Measurements from ENCODE around the gene PPARD.

Gene PPARD

DNA sequence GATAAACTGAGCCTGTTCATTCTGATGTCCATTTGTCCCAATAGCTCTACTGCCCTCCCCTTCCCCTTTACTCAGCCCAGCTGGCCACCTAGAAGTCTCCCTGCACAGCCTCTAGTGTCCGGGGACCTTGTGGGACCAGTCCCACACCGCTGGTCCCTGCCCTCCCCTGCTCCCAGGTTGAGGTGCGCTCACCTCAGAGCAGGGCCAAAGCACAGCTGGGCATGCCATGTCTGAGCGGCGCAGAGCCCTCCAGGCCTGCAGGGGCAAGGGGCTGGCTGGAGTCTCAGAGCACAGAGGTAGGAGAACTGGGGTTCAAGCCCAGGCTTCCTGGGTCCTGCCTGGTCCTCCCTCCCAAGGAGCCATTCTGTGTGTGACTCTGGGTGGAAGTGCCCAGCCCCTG, 85.1 kb downstream of the PPARD start:
- no peak overlapping the region for H3K4me2 ChIP-seq (ENCODE audit: low read depth, low read length, poor library complexity, severe bottlenecking)
- H3K9me3 ChIP-seq (ENCODE audit: insufficient read depth, low read depth, low read length): peaks cover 4% of the 10 kb centered on the region; the same call in 1 of the 2 replicates
- no peak for TF ChIP-seq EZH2phosphoT487 (IDR thresholded peaks at IDR 0.05; ENCODE audit: borderline replicate concordance)
- TF ChIP-seq, protein P1, sequence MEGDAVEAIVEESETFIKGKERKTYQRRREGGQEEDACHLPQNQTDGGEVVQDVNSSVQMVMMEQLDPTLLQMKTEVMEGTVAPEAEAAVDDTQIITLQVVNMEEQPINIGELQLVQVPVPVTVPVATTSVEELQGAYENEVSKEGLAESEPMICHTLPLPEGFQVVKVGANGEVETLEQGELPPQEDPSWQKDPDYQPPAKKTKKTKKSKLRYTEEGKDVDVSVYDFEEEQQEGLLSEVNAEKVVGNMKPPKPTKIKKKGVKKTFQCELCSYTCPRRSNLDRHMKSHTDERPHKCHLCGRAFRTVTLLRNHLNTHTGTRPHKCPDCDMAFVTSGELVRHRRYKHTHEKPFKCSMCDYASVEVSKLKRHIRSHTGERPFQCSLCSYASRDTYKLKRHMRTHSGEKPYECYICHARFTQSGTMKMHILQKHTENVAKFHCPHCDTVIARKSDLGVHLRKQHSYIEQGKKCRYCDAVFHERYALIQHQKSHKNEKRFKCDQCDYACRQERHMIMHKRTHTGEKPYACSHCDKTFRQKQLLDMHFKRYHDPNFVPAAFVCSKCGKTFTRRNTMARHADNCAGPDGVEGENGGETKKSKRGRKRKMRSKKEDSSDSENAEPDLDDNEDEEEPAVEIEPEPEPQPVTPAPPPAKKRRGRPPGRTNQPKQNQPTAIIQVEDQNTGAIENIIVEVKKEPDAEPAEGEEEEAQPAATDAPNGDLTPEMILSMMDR (conservative IDR thresholded peaks at IDR 0.05; ENCODE audit: low read length): no peak
- no peak overlapping the region for H3K4me3 ChIP-seq (ENCODE audit: low read length, poor library complexity, severe bottlenecking)
- no peak overlapping the region for H3K9ac ChIP-seq (ENCODE audit: low read depth, low read length, poor library complexity, severe bottlenecking)
- no peaks in the 10 kb centered on the region for H3K4me1 ChIP-seq (ENCODE audit: insufficient read depth, low read length, poor library complexity, severe bottlenecking)
- H4K20me1 ChIP-seq (ENCODE audit: insufficient read depth, low read length, poor library complexity, severe bottlenecking): no peaks in the 10 kb centered on the region
- H3K36me3 ChIP-seq (ENCODE audit: insufficient read depth, low read length): no peaks in the 10 kb centered on the region
- H3K27me3 ChIP-seq (ENCODE audit: insufficient read depth, low read length, poor library complexity, severe bottlenecking): no peaks in the 10 kb centered on the region
- no peaks in the 10 kb centered on the region for H3K79me2 ChIP-seq (ENCODE audit: insufficient read depth, low read length)
- H3F3A ChIP-seq (ENCODE audit: low read depth): no peaks in the 10 kb centered on the region
- no peak overlapping the region for H2AFZ ChIP-seq (ENCODE audit: low read length)
- H3K9me2 ChIP-seq (replicated peaks; ENCODE audit: low read depth, low read length): no peaks in the 10 kb centered on the region

DNA sequence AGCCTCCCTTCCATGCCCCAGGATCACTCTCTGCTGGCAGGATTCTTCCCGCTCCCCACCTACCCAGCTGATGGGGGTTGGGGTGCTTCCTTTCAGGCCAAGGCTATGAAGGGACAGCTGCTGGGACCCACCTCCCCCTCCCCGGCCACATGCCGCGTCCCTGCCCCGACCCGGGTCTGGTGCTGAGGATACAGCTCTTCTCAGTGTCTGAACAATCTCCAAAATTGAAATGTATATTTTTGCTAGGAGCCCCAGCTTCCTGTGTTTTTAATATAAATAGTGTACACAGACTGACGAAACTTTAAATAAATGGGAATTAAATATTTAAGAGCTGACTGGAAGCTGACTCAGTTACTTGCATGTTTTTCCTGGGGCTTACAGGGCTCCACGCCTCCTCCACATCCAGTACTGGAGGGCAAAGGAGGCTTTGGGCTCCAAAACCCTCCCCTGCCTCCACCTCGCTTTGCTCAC, 85.5 kb downstream of the PPARD start:
- TF ChIP-seq EZH2phosphoT487 (IDR thresholded peaks at IDR 0.05; ENCODE audit: borderline replicate concordance): no peak
- TF ChIP-seq, protein P1 (conservative IDR thresholded peaks at IDR 0.05; ENCODE audit: low read length): no peak
- Histone ChIP-seq H3K4me3 (ENCODE audit: low read length, poor library complexity, severe bottlenecking) (no peak overlapping the region), H2AFZ (ENCODE audit: low read length) (no peak overlapping the region), H4K20me1 (ENCODE audit: insufficient read depth, low read length, poor library complexity, severe bottlenecking) (no peaks in the 10 kb centered on the region), H3K36me3 (ENCODE audit: insufficient read depth, low read length) (no peaks in the 10 kb centered on the region), H3F3A (ENCODE audit: low read depth) (no peaks in the 10 kb centered on the region), H3K79me2 (ENCODE audit: insufficient read depth, low read length) (no peaks in the 10 kb centered on the region), H3K27me3 (ENCODE audit: insufficient read depth, low read length, poor library complexity, severe bottlenecking) (no peaks in the 10 kb centered on the region), H3K4me1 (ENCODE audit: insufficient read depth, low read length, poor library complexity, severe bottlenecking) (no peaks in the 10 kb centered on the region), H3K9ac (ENCODE audit: low read depth, low read length, poor library complexity, severe bottlenecking) (no peak overlapping the region), H3K9me2 (replicated peaks; ENCODE audit: low read depth, low read length) (no peaks in the 10 kb centered on the region), H3K9me3 (ENCODE audit: insufficient read depth, low read depth, low read length) (peaks cover 4% of the 10 kb centered on the region; the same call in 1 of the 2 replicates), H3K4me2 (ENCODE audit: low read depth, low read length, poor library complexity, severe bottlenecking) (no peak overlapping the region)

DNA sequence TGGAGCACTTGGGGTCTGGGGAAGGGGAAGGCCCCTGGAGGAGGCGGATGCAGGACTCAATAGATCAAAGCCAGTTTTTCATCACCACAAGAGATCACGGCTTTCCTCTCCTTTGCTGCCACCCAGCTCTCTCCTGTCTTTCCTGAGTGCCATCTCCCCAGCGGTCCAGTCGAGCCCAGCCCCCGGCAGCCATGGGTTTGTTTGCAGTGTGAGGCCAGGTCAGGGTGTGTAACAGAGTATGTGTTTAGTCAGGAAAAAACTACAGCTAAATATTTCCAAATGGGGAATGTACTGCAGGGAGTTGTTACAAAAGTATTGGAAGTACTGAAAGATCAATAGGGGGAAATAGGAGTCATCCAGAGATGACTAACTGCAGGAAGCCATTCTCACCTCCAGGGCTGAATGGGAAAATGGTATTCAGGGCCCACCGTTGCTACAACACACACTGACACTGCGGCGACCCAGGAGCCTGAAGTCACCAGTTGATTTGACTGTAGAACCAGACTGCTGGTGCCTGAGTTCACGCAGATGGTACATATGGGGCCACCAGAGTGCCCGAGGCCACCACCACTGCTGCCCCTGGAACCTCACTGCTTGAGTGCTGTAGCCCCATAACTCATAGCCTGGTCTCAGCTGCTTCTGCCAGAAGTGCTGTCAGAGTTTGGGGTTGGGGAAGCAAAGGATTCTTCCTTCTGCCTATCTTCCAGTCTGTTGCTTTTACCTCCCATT, 86.2 kb downstream of the PPARD start:
- Histone ChIP-seq H3K4me1 (ENCODE audit: insufficient read depth, low read length, poor library complexity, severe bottlenecking) (no peaks in the 10 kb centered on the region), H3K9ac (ENCODE audit: low read depth, low read length, poor library complexity, severe bottlenecking) (no peak overlapping the region), H3K79me2 (ENCODE audit: insufficient read depth, low read length) (no peaks in the 10 kb centered on the region), H4K20me1 (ENCODE audit: insufficient read depth, low read length, poor library complexity, severe bottlenecking) (no peaks in the 10 kb centered on the region), H3K4me3 (ENCODE audit: low read length, poor library complexity, severe bottlenecking) (no peak overlapping the region), H3F3A (ENCODE audit: low read depth) (no peaks in the 10 kb centered on the region), H3K27me3 (ENCODE audit: insufficient read depth, low read length, poor library complexity, severe bottlenecking) (no peaks in the 10 kb centered on the region), H3K36me3 (ENCODE audit: insufficient read depth, low read length) (no peaks in the 10 kb centered on the region), H3K4me2 (ENCODE audit: low read depth, low read length, poor library complexity, severe bottlenecking) (no peak overlapping the region), H3K9me2 (replicated peaks; ENCODE audit: low read depth, low read length) (no peaks in the 10 kb centered on the region), H3K9me3 (ENCODE audit: insufficient read depth, low read depth, low read length) (peaks cover 4% of the 10 kb centered on the region; the same call in 1 of the 2 replicates), H2AFZ (ENCODE audit: low read length) (no peak overlapping the region)
- no peak for TF ChIP-seq EZH2phosphoT487 (IDR thresholded peaks at IDR 0.05; ENCODE audit: borderline replicate concordance)
- TF ChIP-seq, protein P1 (conservative IDR thresholded peaks at IDR 0.05; ENCODE audit: low read length): no peak
